D721Med (cell line): ENCODE measurements around the gene SLC34A1.
"Not testable (repeated sequence)": the region's sequence is repeated elsewhere in the genome, so short reads cannot be mapped to it uniquely, and the experiment has no call there.

Source experiments
- DNase-seq: peaks from one replicate; pipeline ENCODE4 v3.0.0; 2011; ENCODE audit warnings: low spot score; ENCODE audit not compliant: insufficient read length
- FAIRE-seq: peaks from 2 replicates; lab custom pipeline; 2011; peaks lifted over from hg19 to GRCh38; lab: Jason Lieb, UNC
- CTCF ChIP-seq: IDR thresholded peaks from 2 replicates; pipeline ENCODE4 v1.5.1; 2012; ENCODE audit warnings: mild to moderate bottlenecking, control low read depth; ENCODE audit not compliant: insufficient read depth; ENCODE audit errors: missing control alignments

The SLC34A1 gene

GRCh38 chr5:177355868-177356168, 28.4 kb upstream of the SLC34A1 start:
- no peak for DNase-seq
- TF ChIP-seq CTCF = no peak
- FAIRE-seq = no peak

- TF ChIP-seq CTCF = no peak
- DNase-seq (no peak), FAIRE-seq (no peak)
These were observed 27.5 kb upstream of the SLC34A1 start for GRCh38 chr5:177356746-177357145.

- FAIRE-seq (no peak), DNase-seq (no peak)
- TF ChIP-seq CTCF = no peak
These were observed 27.1 kb upstream of the SLC34A1 start for GRCh38 chr5:177357146-177357458.

- FAIRE-seq (no peak), DNase-seq (no peak)
- TF ChIP-seq CTCF = no peak
These were observed 26.5 kb upstream of the SLC34A1 start, which contains the start of gene RGS14 for GRCh38 chr5:177357459-177358351. TSS of gene RGS14 (plus strand) at chr5:177357924. CDS start at chr5:177358025, 101 bp downstream.

GRCh38 chr5:177358370-177358819, 25.8 kb upstream of the SLC34A1 start:
- DNase-seq (no peak), FAIRE-seq (no peak)
- TF ChIP-seq CTCF = no peak

GRCh38 chr5:177359451-177359851, 24.8 kb upstream of the SLC34A1 start:
- FAIRE-seq = no peak
- no peak for TF ChIP-seq CTCF

GRCh38 chr5:177359860-177360259, 24.4 kb upstream of the SLC34A1 start:
- no peak for FAIRE-seq
- no peak for DNase-seq
- TF ChIP-seq CTCF = no peak

More at GRCh38 chr5:177359451-177359851, 24.8 kb upstream of the SLC34A1 start:
- DNase-seq = no peak

GRCh38 chr5:177360740-177361139, 23.5 kb upstream of the SLC34A1 start:
- not testable (repeated sequence) for FAIRE-seq, DNase-seq
